K562 (cell line): ENCODE measurements around the gene UBQLNL.

Experiments used
- CHD4 ChIP-seq: fragments of 200-600 bp; sonication (generic); IDR thresholded peaks from 3 replicates; pipeline ENCODE4 v1.6.1; 2012; ENCODE audit warnings: low read depth, mild to moderate bottlenecking, mixed read lengths, low read length, inconsistent platforms; ENCODE audit not compliant: insufficient read depth, insufficient replicate concordance, poor library complexity, severe bottlenecking
- CTCF ChIP-seq, 3 experiments: IDR thresholded peaks in 2 of 3; conservative IDR thresholded peaks in 1 of 3; 2 replicates each; pipeline ENCODE4 v1.5.1; 2011 to 2012; ENCODE audit warnings: low read length in 3 of 3, mild to moderate bottlenecking in 3 of 3, control low read depth in 2 of 3, improper control_type of control experiment in 1 of 3, inconsistent platforms in 1 of 3, low read depth in 1 of 3, mixed read lengths in 1 of 3, moderate library complexity in 1 of 3; ENCODE audit not compliant: insufficient read depth in 2 of 3
- FOXK2 ChIP-seq, 2 experiments: fragments of 450-650 bp; IDR thresholded peaks in 1 of 2; conservative IDR thresholded peaks in 1 of 2; 2 replicates each; pipeline ENCODE4 v1.6.1; 2016; ENCODE audit warnings: low read depth in 2 of 2, mild to moderate bottlenecking in 1 of 2
- MAZ ChIP-seq, 2 experiments: fragments of 450-650 bp in 1 of 2; sonication (generic) in 1 of 2; formaldehyde crosslinking; IDR thresholded peaks in 1 of 2; conservative IDR thresholded peaks in 1 of 2; 2 replicates each; pipeline versions ENCODE4 v1.4.0 to v1.5.0; 2020; ENCODE audit warnings: mild to moderate bottlenecking in 1 of 2, missing genetic modification reagents in 1 of 2
- NR2C2 ChIP-seq, 2 experiments: fragments of 200-800 bp in 1 of 2; sonication (Bioruptor generic) in 1 of 2; sonication (generic) in 1 of 2; formaldehyde crosslinking in 1 of 2; IDR thresholded peaks; 2 replicates each; pipeline versions ENCODE4 v1.6.1 to v1.8.0; 2016 to 2022; ENCODE audit warnings: mild to moderate bottlenecking in 1 of 2, missing compliant biosample characterization in 1 of 2, missing genetic modification characterization in 1 of 2, missing genetic modification reagents in 1 of 2
- PHF8 ChIP-seq: fragments of 200-600 bp; sonication (generic); IDR thresholded peaks from 2 replicates; pipeline ENCODE4 v1.6.1; 2012; ENCODE audit warnings: mixed run types, mild to moderate bottlenecking, inconsistent platforms, low read length, moderate library complexity, borderline replicate concordance
- POLR2A ChIP-seq: fragments of 450-650 bp; conservative IDR thresholded peaks from 2 replicates; pipeline ENCODE4 v1.6.1; 2016
- ZNF134 ChIP-seq: fragments of 250-450 bp; sonication (Bioruptor Pico); conservative IDR thresholded peaks from 2 replicates; pipeline ENCODE4 v1.4.0; 2020
- ZNF232 ChIP-seq: sonication (generic); formaldehyde crosslinking; IDR thresholded peaks from 2 replicates; pipeline ENCODE4 v1.8.0; 2022; ENCODE audit warnings: mild to moderate bottlenecking, missing genetic modification reagents
- ZNF24 ChIP-seq: fragments of 450-650 bp; IDR thresholded peaks from 2 replicates; pipeline ENCODE4 v1.6.1; 2016
- ZNF384 ChIP-seq: IDR thresholded peaks from 2 replicates; pipeline ENCODE4 v1.6.1; 2012; ENCODE audit warnings: low read depth, low read length, improper control_type of control experiment
- ZSCAN32 ChIP-seq: fragments of 450-650 bp; formaldehyde crosslinking; IDR thresholded peaks from 2 replicates; pipeline ENCODE4 v1.4.0; 2020; ENCODE audit warnings: mild to moderate bottlenecking, moderate library complexity

- TF ChIP-seq POLR2A = peak; percentile 100
- TF ChIP-seq MAZ (CRISPR knock-in tag; conservative IDR thresholded peaks at IDR 0.05 in 1 of 2, IDR thresholded peaks at IDR 0.05 in 1 of 2) = no peak
- TF ChIP-seq ZNF24 = no peak
- no peak for TF ChIP-seq CTCF (IDR thresholded peaks at IDR 0.05 in 2 of 3, conservative IDR thresholded peaks at IDR 0.05 in 1 of 3; ENCODE audit: insufficient read depth in 2 of 3, low read depth in 1 of 3, low read length in 3 of 3)
- no peak for TF ChIP-seq NR2C2 (CRISPR knock-in tag; IDR thresholded peaks at IDR 0.05)
- TF ChIP-seq NR2C2 (tag; IDR thresholded peaks at IDR 0.05) = no peak
- no peak for TF ChIP-seq ZNF134 (CRISPR knock-in tag)
- TF ChIP-seq FOXK2 (conservative IDR thresholded peaks at IDR 0.05 in 1 of 2, IDR thresholded peaks at IDR 0.05 in 1 of 2; ENCODE audit: low read depth in 2 of 2) = peak in 1 of 2 experiments; percentile 55; a peak in 1 of 4 replicates
- TF ChIP-seq ZNF232 (CRISPR knock-in tag) = no peak
- TF ChIP-seq ZNF384 = no peak
- no peak for TF ChIP-seq ZSCAN32 (CRISPR knock-in tag)
- no peak for TF ChIP-seq CHD4
- TF ChIP-seq PHF8 = peak; percentile 84
These were observed 11.0 kb downstream of the UBQLNL start for GRCh38 chr11:5505363-5506048.
